ENCODE data around the gene BIRC6. TPM values are rescaled to one million over a fixed set of nuclear protein-coding genes. Genes with fewer than 3 reads are reported as not detected.
A peak's percentile ranks its signal among the peaks of the same experiment; 100 is the strongest.

Gene BIRC6
- polyA plus RNA-seq, 3 donors: 11.5 to 32.6 (median 12.9) TPM

GRCh38 chr2:32472605-32473004 lies 115.8 kb downstream of the BIRC6 start:
- Histone ChIP-seq H3K79me2 (ENCODE audit: insufficient read depth, low read length) (peaks cover 5% of the 10 kb centered on the region), H2AFZ (ENCODE audit: insufficient read depth, low read depth, low read length, poor library complexity, severe bottlenecking) (no peak overlapping the region), H3K4me2 (replicated peaks; ENCODE audit: extremely low read depth, low read length, poor library complexity, severe bottlenecking) (no peak overlapping the region), H3K27ac (ENCODE audit: low read depth in 1 of 2, low read length in 2 of 2) (peak overlapping the region in 1 of 2 donors; percentile 9), H4K20me1 (ENCODE audit: insufficient read depth, low read length) (peaks cover 3% of the 10 kb centered on the region), H3K4me1 (ENCODE audit: control insufficient read depth in 1 of 2, insufficient read depth in 2 of 2, low read length in 2 of 2) (no peaks in the 10 kb centered on the region), H3K4me3 (replicated peaks in 1 of 3; ENCODE audit: low read depth in 2 of 3, low read length in 3 of 3) (no peak overlapping the region), H3K36me3 (replicated peaks in 1 of 2; ENCODE audit: control insufficient read depth in 1 of 2, insufficient read depth in 2 of 2, low read length in 2 of 2) (peaks cover 82 to 97% of the 10 kb centered on the region in 2 donors), H3K9me3 (replicated peaks in 1 of 2; ENCODE audit: control insufficient read depth in 1 of 2, insufficient read depth in 1 of 2, low read length in 2 of 2) (no peaks in the 10 kb centered on the region), H3K9ac (ENCODE audit: insufficient read depth, low read length, poor library complexity, severe bottlenecking) (no peak overlapping the region), H3K27me3 (ENCODE audit: control insufficient read depth in 2 of 2, insufficient read depth in 2 of 2, low read length in 2 of 2) (no peaks in the 10 kb centered on the region)
- WGBS (ENCODE audit: insufficient coverage): 100% methylated on average over 2 of the region's 3 CpGs
- TF ChIP-seq, protein P1, sequence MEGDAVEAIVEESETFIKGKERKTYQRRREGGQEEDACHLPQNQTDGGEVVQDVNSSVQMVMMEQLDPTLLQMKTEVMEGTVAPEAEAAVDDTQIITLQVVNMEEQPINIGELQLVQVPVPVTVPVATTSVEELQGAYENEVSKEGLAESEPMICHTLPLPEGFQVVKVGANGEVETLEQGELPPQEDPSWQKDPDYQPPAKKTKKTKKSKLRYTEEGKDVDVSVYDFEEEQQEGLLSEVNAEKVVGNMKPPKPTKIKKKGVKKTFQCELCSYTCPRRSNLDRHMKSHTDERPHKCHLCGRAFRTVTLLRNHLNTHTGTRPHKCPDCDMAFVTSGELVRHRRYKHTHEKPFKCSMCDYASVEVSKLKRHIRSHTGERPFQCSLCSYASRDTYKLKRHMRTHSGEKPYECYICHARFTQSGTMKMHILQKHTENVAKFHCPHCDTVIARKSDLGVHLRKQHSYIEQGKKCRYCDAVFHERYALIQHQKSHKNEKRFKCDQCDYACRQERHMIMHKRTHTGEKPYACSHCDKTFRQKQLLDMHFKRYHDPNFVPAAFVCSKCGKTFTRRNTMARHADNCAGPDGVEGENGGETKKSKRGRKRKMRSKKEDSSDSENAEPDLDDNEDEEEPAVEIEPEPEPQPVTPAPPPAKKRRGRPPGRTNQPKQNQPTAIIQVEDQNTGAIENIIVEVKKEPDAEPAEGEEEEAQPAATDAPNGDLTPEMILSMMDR (IDR thresholded peaks at IDR 0.05): no peak
- DNase-seq: no peak
- Mint-ChIP-seq H3K4me3 (no peak overlapping the region), H3K4me1 (no peaks in the 10 kb centered on the region), H3K27me3 (ENCODE audit: low read depth in 3 of 3) (peaks cover 0 to 2% (median 0%) of the 10 kb centered on the region in 3 donors), H3K27ac (peak overlapping the region in 3 of 7 donors; percentile 35 to 81 (median 74)), H3K36me3 (peaks cover 63 to 82% of the 10 kb centered on the region in 2 donors), H3K9me3 (no peaks in the 10 kb centered on the region)
- intact Hi-C loops (cut with micrococcal nuclease): no loop called here

- Histone ChIP-seq H3K4me2 (replicated peaks; ENCODE audit: extremely low read depth, low read length, poor library complexity, severe bottlenecking) (no peak overlapping the region), H3K27me3 (ENCODE audit: control insufficient read depth in 2 of 2, insufficient read depth in 2 of 2, low read length in 2 of 2) (no peaks in the 10 kb centered on the region), H3K4me3 (replicated peaks in 1 of 3; ENCODE audit: low read depth in 2 of 3, low read length in 3 of 3) (no peak overlapping the region), H4K20me1 (ENCODE audit: insufficient read depth, low read length) (peaks cover 3% of the 10 kb centered on the region), H3K36me3 (replicated peaks in 1 of 2; ENCODE audit: control insufficient read depth in 1 of 2, insufficient read depth in 2 of 2, low read length in 2 of 2) (peaks cover 79 to 97% of the 10 kb centered on the region in 2 donors), H3K79me2 (ENCODE audit: insufficient read depth, low read length) (peaks cover 5% of the 10 kb centered on the region), H3K9ac (ENCODE audit: insufficient read depth, low read length, poor library complexity, severe bottlenecking) (no peak overlapping the region), H3K27ac (ENCODE audit: low read depth in 1 of 2, low read length in 2 of 2) (peak overlapping the region in 1 of 2 donors; percentile 8), H2AFZ (ENCODE audit: insufficient read depth, low read depth, low read length, poor library complexity, severe bottlenecking) (no peak overlapping the region), H3K9me3 (replicated peaks in 1 of 2; ENCODE audit: control insufficient read depth in 1 of 2, insufficient read depth in 1 of 2, low read length in 2 of 2) (no peaks in the 10 kb centered on the region), H3K4me1 (ENCODE audit: control insufficient read depth in 1 of 2, insufficient read depth in 2 of 2, low read length in 2 of 2) (no peaks in the 10 kb centered on the region)
- H3K27ac Mint-ChIP-seq: peak overlapping the region in 1 of 7 donors; percentile 38
- H3K4me1 Mint-ChIP-seq: no peaks in the 10 kb centered on the region
- intact Hi-C loops (cut with micrococcal nuclease): no loop called here
- DNase-seq: no peak
- H3K36me3 Mint-ChIP-seq: peaks cover 62 to 77% of the 10 kb centered on the region in 2 donors
- no peaks in the 10 kb centered on the region for H3K9me3 Mint-ChIP-seq
- WGBS (ENCODE audit: insufficient coverage): no CpG with 5 or more reads among the region's 3 CpGs
- H3K4me3 Mint-ChIP-seq: no peak overlapping the region
- peaks cover 0 to 2% (median 0%) of the 10 kb centered on the region in 3 donors for H3K27me3 Mint-ChIP-seq (ENCODE audit: low read depth in 3 of 3)
- TF ChIP-seq, protein P1 (IDR thresholded peaks at IDR 0.05): no peak
Measured at GRCh38 chr2:32474381-32474780, 117.6 kb downstream of the BIRC6 start.
